ENCODE results near the gene MATK. TPM values are rescaled to one million over a fixed set of nuclear protein-coding genes. Genes with fewer than 3 reads are reported as not detected.

MATK gene
- total and polyA plus RNA-seq, 7 donors, result 1.8 to 7.7 (median 6.6) TPM; not detected in 4

GRCh38 chr19:3745363-3746045, 40.7 kb downstream of the MATK start:
- Histone ChIP-seq H3K4me3 (no peak overlapping the region), H3K27me3 (peaks cover 0 to 21% (median 0%) of the 10 kb centered on the region in 3 donors), H3K36me3 (peaks cover 0 to 12% (median 5%) of the 10 kb centered on the region in 4 donors), H3K4me1 (no peaks in the 10 kb centered on the region), H3K27ac (no peak overlapping the region), H3K9me3 (no peaks in the 10 kb centered on the region)
- intact Hi-C loops (cut with DNase I), result no loop called here
- no peak for DNase-seq
- TF ChIP-seq POLR2AphosphoS5 (IDR thresholded peaks at IDR 0.05) (no peak), POLR2A (IDR thresholded peaks at IDR 0.05) (no peak), EP300 (IDR thresholded peaks at IDR 0.05) (no peak), CTCF (IDR thresholded peaks at IDR 0.05) (no peak)
- WGBS, 2 donors, result 62 to 68% methylated on average over 8 of the region's 8 CpGs

- Histone ChIP-seq H3K27me3 (peaks cover 0 to 21% (median 0%) of the 10 kb centered on the region in 3 donors), H3K36me3 (no peaks in the 10 kb centered on the region), H3K4me1 (no peaks in the 10 kb centered on the region), H3K4me3 (no peak overlapping the region), H3K9me3 (no peaks in the 10 kb centered on the region), H3K27ac (no peak overlapping the region)
- no peak for DNase-seq
- TF ChIP-seq POLR2A (IDR thresholded peaks at IDR 0.05) (no peak), CTCF (IDR thresholded peaks at IDR 0.05) (no peak), POLR2AphosphoS5 (IDR thresholded peaks at IDR 0.05) (no peak), EP300 (IDR thresholded peaks at IDR 0.05) (no peak)
- WGBS, 2 donors, result 90 to 97% methylated on average over 2 of the region's 2 CpGs
- intact Hi-C loops (cut with DNase I), result no loop called here
Measured at GRCh38 chr19:3743486-3743885, 42.7 kb downstream of the MATK start.

GRCh38 chr19:3740431-3740830, 45.8 kb downstream of the MATK start:
- intact Hi-C loops (cut with DNase I), result no loop called here
- WGBS, 2 donors, result 94 to 95% methylated on average over 24 of the region's 24 CpGs
- no peak for DNase-seq
- TF ChIP-seq POLR2AphosphoS5 (IDR thresholded peaks at IDR 0.05) (no peak), POLR2A (IDR thresholded peaks at IDR 0.05) (no peak), EP300 (IDR thresholded peaks at IDR 0.05) (no peak)
- Histone ChIP-seq H3K9me3 (no peaks in the 10 kb centered on the region), H3K4me3 (no peak overlapping the region), H3K36me3 (no peaks in the 10 kb centered on the region), H3K27ac (no peak overlapping the region), H3K27me3 (no peaks in the 10 kb centered on the region), H3K4me1 (no peaks in the 10 kb centered on the region)

GRCh38 chr19:3738477-3739220, 47.5 kb downstream of the MATK start:
- DNase-seq, result no peak
- no peaks in the 10 kb centered on the region for H3K4me1 ChIP-seq
- intact Hi-C loops (cut with DNase I), result no loop called here
- no peaks in the 10 kb centered on the region for H3K27me3 ChIP-seq
- H3K27ac ChIP-seq, result no peak overlapping the region
- no peak for TF ChIP-seq CTCF (IDR thresholded peaks at IDR 0.05)
- TF ChIP-seq POLR2A (IDR thresholded peaks at IDR 0.05), result no peak
- no peak for TF ChIP-seq POLR2AphosphoS5 (IDR thresholded peaks at IDR 0.05)
- TF ChIP-seq EP300 (IDR thresholded peaks at IDR 0.05), result no peak
- no peaks in the 10 kb centered on the region for H3K9me3 ChIP-seq
- 93 to 94% methylated on average over 32 of the region's 32 CpGs for WGBS, 2 donors
- no peaks in the 10 kb centered on the region for H3K36me3 ChIP-seq
- H3K4me3 ChIP-seq, result no peak overlapping the region

- Histone ChIP-seq H3K4me3 (no peak overlapping the region), H3K36me3 (no peaks in the 10 kb centered on the region), H3K27ac (no peak overlapping the region), H3K4me1 (no peaks in the 10 kb centered on the region), H3K27me3 (no peaks in the 10 kb centered on the region), H3K9me3 (no peaks in the 10 kb centered on the region)
- intact Hi-C loops (cut with DNase I), result no loop called here
- no peak for TF ChIP-seq POLR2AphosphoS5 (IDR thresholded peaks at IDR 0.05)
- no peak for TF ChIP-seq CTCF (IDR thresholded peaks at IDR 0.05)
- TF ChIP-seq EP300 (IDR thresholded peaks at IDR 0.05), result no peak
- no peak for TF ChIP-seq POLR2A (IDR thresholded peaks at IDR 0.05)
- no peak for DNase-seq
- 89 to 91% methylated on average over 10 of the region's 10 CpGs for WGBS, 2 donors
Measured at GRCh38 chr19:3737487-3738205, 48.5 kb downstream of the MATK start.

Data from sigmoid colon (tissue), 7 donors.